GM12878 (cell line): ENCODE results near the gene MAD1L1. TPM values are rescaled to one million over a fixed set of nuclear protein-coding genes. Genes with fewer than 3 reads are reported as not detected.
A peak's percentile ranks its signal among the peaks of the same experiment; 100 is the strongest.

Experiments
- ATAC-seq: fragments of 200-7000 bp; cut with Tn5 transposase; 3 replicates; pipeline ENCODE4 v1.9.1; 2020; ENCODE audit warnings: mild to moderate bottlenecking, moderate library complexity
- BruUV-seq: library from RNA; stranded (reverse); fragments of 400-500 nt; replicated peaks from 2 replicates; lab custom pipeline; 2021; lab: Mats Ljungman, UMichigan
- CTCF ChIA-PET: fragments of 300-600 bp; sonication (Branson Sonifier 250); formaldehyde crosslinking; extraction: SDS; loops from one replicate; lab custom pipeline; 2021; ENCODE audit warnings: inconsistent platforms; lab: Yijun Ruan, JAX
- POLR2A ChIA-PET: fragments of 350-600 bp; formaldehyde crosslinking; extraction: SDS; loops from one replicate; lab custom pipeline; 2021; ENCODE audit warnings: inconsistent platforms; lab: Charles Lee
- RAD21 ChIA-PET: fragments of 300-600 bp; sonication (Branson Sonifier 250); formaldehyde crosslinking; loops from one replicate; lab custom pipeline; 2023; ENCODE audit warnings: antibody characterized with exemption; ENCODE audit not compliant: unreplicated experiment; lab: Charles Lee
- SMC1A ChIA-PET: fragments of 300-600 bp; sonication (Branson Sonifier 250); formaldehyde crosslinking; loops from one replicate; lab custom pipeline; 2023; ENCODE audit not compliant: unreplicated experiment, uncharacterized antibody; lab: Charles Lee
- DNase-seq: peaks from one replicate; pipeline ENCODE4 v3.0.0-alpha.2; 2011; ENCODE audit warnings: low read depth, low spot score
- FAIRE-seq: peaks from 3 replicates; lab custom pipeline; 2011; peaks lifted over from hg19 to GRCh38; lab: Jason Lieb, UNC
- H2AFZ ChIP-seq: 2 replicates; pipeline ENCODE4 v1.6.0; 2011; ENCODE audit warnings: low read depth, low read length, control low read depth; ENCODE audit not compliant: control insufficient read depth
- H3K27ac ChIP-seq: 2 replicates; pipeline ENCODE4 v1.5.1; 2011; ENCODE audit warnings: control low read depth; ENCODE audit not compliant: control insufficient read depth, insufficient read depth
- H3K27me3 ChIP-seq, 2 experiments: replicated peaks in 1 of 2; 2 replicates each; pipeline versions ENCODE4 v1.6.0 to v1.6.1; 2011; ENCODE audit warnings: low read length in 1 of 2; ENCODE audit not compliant: control insufficient read depth in 2 of 2, insufficient read depth in 2 of 2
- H3K36me3 ChIP-seq, 2 experiments: 2 replicates each; pipeline ENCODE4 v1.5.1; 2011; ENCODE audit warnings: low read length in 1 of 2; ENCODE audit not compliant: control insufficient read depth in 2 of 2, insufficient read depth in 2 of 2
- H3K4me1 ChIP-seq: 2 replicates; pipeline ENCODE4 v1.6.1; 2011; ENCODE audit warnings: mild to moderate bottlenecking, low read length, moderate library complexity, mixed read lengths; ENCODE audit not compliant: control insufficient read depth, insufficient read depth
- H3K4me2 ChIP-seq: 2 replicates; pipeline ENCODE4 v1.6.0; 2011; ENCODE audit warnings: control low read depth; ENCODE audit not compliant: control insufficient read depth, insufficient read depth
- H3K4me3 ChIP-seq: fragments of 200-600 bp; sonication (generic); 2 replicates; pipeline ENCODE4 v1.5.1; 2016
- H3K79me2 ChIP-seq: 2 replicates; pipeline ENCODE4 v1.6.0; 2011; ENCODE audit warnings: low read length; ENCODE audit not compliant: control insufficient read depth, insufficient read depth
- H3K9ac ChIP-seq: 2 replicates; pipeline ENCODE4 v1.8.0; 2011; ENCODE audit warnings: low read length, control low read depth, mixed read lengths; ENCODE audit not compliant: control insufficient read depth, insufficient read depth
- H3K9me3 ChIP-seq: replicated peaks from 3 replicates; pipeline ENCODE4 v1.5.1; 2011; ENCODE audit warnings: mild to moderate bottlenecking, low read length; ENCODE audit not compliant: control insufficient read depth, insufficient read depth
- H4K20me1 ChIP-seq: 2 replicates; pipeline ENCODE4 v1.6.0; 2011; ENCODE audit not compliant: control insufficient read depth, insufficient read depth
- JUNB ChIP-seq: IDR thresholded peaks from 2 replicates; pipeline ENCODE4 v1.6.1; 2016; ENCODE audit warnings: antibody characterized with exemption, mild to moderate bottlenecking
- NBN ChIP-seq: fragments of 450-650 bp; IDR thresholded peaks from 2 replicates; pipeline ENCODE4 v1.6.1; 2016
- NKRF ChIP-seq: fragments of 450-650 bp; conservative IDR thresholded peaks from 2 replicates; pipeline ENCODE4 v1.6.1; 2017; ENCODE audit warnings: mild to moderate bottlenecking, moderate library complexity
- PBX3 ChIP-seq: IDR thresholded peaks from 2 replicates; pipeline ENCODE4 v1.6.1; 2011; ENCODE audit warnings: mild to moderate bottlenecking, low read depth, low read length, moderate library complexity; ENCODE audit not compliant: insufficient replicate concordance
- RUNX3 ChIP-seq: IDR thresholded peaks from 2 replicates; pipeline ENCODE4 v1.6.1; 2012; ENCODE audit warnings: low read length, inconsistent platforms
- SMAD1 ChIP-seq: fragments of 450-650 bp; IDR thresholded peaks from 2 replicates; pipeline ENCODE4 v1.6.1; 2018; ENCODE audit warnings: mild to moderate bottlenecking, low read depth; ENCODE audit not compliant: partially characterized antibody
- SPI1 ChIP-seq: IDR thresholded peaks from 2 replicates; pipeline ENCODE4 v1.6.1; 2011; ENCODE audit warnings: low read depth, mild to moderate bottlenecking, low read length, moderate library complexity, borderline replicate concordance; ENCODE audit not compliant: insufficient read depth
- TAF1 ChIP-seq: IDR thresholded peaks from 2 replicates; pipeline ENCODE4 v1.6.1; 2011; ENCODE audit warnings: mild to moderate bottlenecking, low read depth, low read length, borderline replicate concordance
- WRNIP1 ChIP-seq: IDR thresholded peaks from 2 replicates; pipeline ENCODE4 v1.6.1; 2011; ENCODE audit warnings: low read depth, low read length, improper control_type of control experiment, borderline replicate concordance
- ZZZ3 ChIP-seq: IDR thresholded peaks from 2 replicates; pipeline ENCODE4 v1.6.1; 2011; ENCODE audit warnings: low read depth; ENCODE audit not compliant: control insufficient read depth, insufficient read length
- WGBS: methylation state at CpG from one replicate; pipeline ENCODE4 v1.1.6; 2016; ENCODE audit warnings: low lambda C conversion rate; ENCODE audit not compliant: insufficient replicate concordance, insufficient coverage; ENCODE audit errors: missing lambda C conversion rate; 5-methylcytosine and 5-hydroxymethylcytosine counted together
- in situ Hi-C: fragments of 300-500 bp; cut with MboI; formaldehyde crosslinking; loops from 9 replicates; pipeline ENCODE4 v1.14.3; 2018; ENCODE audit warnings: mixed read lengths
- intact Hi-C: fragments of 100-400 bp; cut with micrococcal nuclease; formaldehyde crosslinking; loops from one replicate; pipeline ENCODE4 v1.14.2; 2022; ENCODE audit not compliant: unreplicated experiment
- polyA plus RNA-seq, 11 experiments: library from polyadenylated mRNA; depleted of rRNA in 4 of 11; unstranded in 6 of 11; stranded (reverse) in 5 of 11; fragments of >200 nt; fragmentation: Nextera tagmentation in 4 of 11; fragmentation: Illumina TruSeq in 1 of 11; extraction: Ambion mirVana in 4 of 11; extraction: Trizol in 1 of 11; gene quantifications; 1 replicate in 1 of 11; 2 replicates in 10 of 11; pipeline versions ENCODE4 v1.2.1 to v1.2.3, GENCODE V29; 2011 to 2016; ENCODE audit warnings: inconsistent platforms in 2 of 11, missing spikeins in 2 of 11, low read depth in 1 of 11
- total RNA-seq, 4 experiments: library from RNA; depleted of rRNA in 3 of 4; stranded (reverse); fragments of >200 nt in 3 of 4; fragmentation: Illumina TruSeq in 1 of 4; extraction: Trizol in 1 of 4; gene quantifications; 2 replicates each; pipeline versions ENCODE4 v1.2.1 to v1.2.3, GENCODE V29; 2013 to 2021
- TF ChIP-seq, protein P1 (sequence below): fragments of 450-650 bp; IDR thresholded peaks from 2 replicates; pipeline ENCODE4 v1.6.1; 2017; ENCODE audit warnings: mild to moderate bottlenecking, moderate library complexity
- TF ChIP-seq, protein P2 (sequence below): fragments of 450-650 bp; IDR thresholded peaks from 2 replicates; pipeline ENCODE4 v1.6.1; 2017; ENCODE audit warnings: mild to moderate bottlenecking, low read depth, inconsistent platforms; ENCODE audit not compliant: poor library complexity, severe bottlenecking

The MAD1L1 gene
- total and polyA plus RNA-seq, 10 of the 15 experiments (the other 5 are each of a cell fraction or from before 2014, with no cell fraction given), result 2.2 to 76.8 (median 38.3) TPM

DNA sequence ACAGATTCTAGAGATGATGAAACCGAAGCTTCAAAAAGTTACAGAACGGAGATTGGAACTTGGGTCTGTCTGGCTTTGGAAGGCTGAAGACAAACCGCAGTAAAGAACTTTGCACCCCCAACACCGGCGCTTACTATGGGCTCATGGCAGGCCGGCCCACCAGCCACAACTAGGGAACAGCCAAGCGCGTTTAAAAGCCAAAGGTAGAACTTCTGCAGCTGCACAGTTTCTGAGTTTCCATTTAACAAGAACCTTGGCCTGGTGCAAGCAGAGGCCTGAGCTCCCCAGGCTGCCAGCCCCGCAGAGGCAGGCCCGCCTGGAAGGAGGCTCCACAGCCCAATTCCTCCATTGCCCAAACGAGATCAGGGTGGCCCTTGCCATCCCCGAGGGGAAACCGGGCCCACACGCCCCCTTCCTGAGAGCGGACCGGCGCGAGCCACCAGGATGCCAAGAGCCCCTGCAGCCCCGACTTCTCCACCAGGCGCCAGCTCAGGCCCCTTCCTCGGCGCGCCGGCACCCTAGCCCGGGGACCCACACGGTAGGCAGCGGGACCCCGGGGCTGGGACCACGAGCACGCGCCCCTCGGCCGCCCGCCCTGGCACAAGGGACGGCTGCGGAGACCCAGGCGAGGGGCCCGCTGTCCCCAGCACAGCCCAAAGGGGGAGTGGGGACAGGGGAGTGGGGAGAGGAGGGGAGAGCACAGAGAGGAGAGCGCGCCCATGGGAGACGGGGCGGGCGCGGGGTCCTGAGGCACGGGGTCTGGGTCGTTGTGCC lies 566 bp downstream of the MAD1L1 start:
- Histone ChIP-seq H3K27me3 (no peaks in the 10 kb centered on the region), H3K9ac (peak overlapping the region; percentile 79), H3K27ac (peak overlapping the region; percentile 86), H3K9me3 (no peaks in the 10 kb centered on the region), H3K4me1 (peaks cover 6% of the 10 kb centered on the region; the same call in 1 of the 2 replicates), H2AFZ (peak overlapping the region; percentile 52), H4K20me1 (no peaks in the 10 kb centered on the region), H3K79me2 (peaks cover 46% of the 10 kb centered on the region), H3K36me3 (peaks cover 7 to 11% of the 10 kb centered on the region in 2 experiments), H3K4me2 (peak overlapping the region; percentile 65), H3K4me3 (peak overlapping the region; percentile 86)
- ChIA-PET SMC1A (interaction anchor here (1.4 to 2.9 kb wide), 2 partner anchors 68 to 116 kb away, joined by 4 to 9 read pairs; no protein-coding TSS in a partner anchor), POLR2A (interaction anchor here (0.7 to 2.9 kb wide), 4 partner anchors 9 to 705 kb away, joined by 3 to 10 read pairs (median 5); partner anchors contain the start of genes MRM2 and NUDT1), CTCF (interaction anchor here (0.6 to 1.9 kb wide), 5 partner anchors 9 to 124 kb away, joined by 3 to 13 read pairs (median 4); no protein-coding TSS in a partner anchor), RAD21 (interaction anchor here (0.8 to 1.5 kb wide), 8 partner anchors 10 to 653 kb away, joined by 3 to 6 read pairs (median 3); partner anchors contain the start of genes MRM2 and NUDT1)
- 2% methylated on average over 36 of the region's 46 CpGs for WGBS
- ATAC-seq, result peak; percentile 50
- in situ Hi-C loops (no loop called here), intact Hi-C loops (no loop called here)
- no peak for FAIRE-seq
- no TSS peak for BruUV-seq
- no peak for DNase-seq
- no peak for TF ChIP-seq SMAD1
- TF ChIP-seq ZZZ3, result no peak
- TF ChIP-seq, protein P1, sequence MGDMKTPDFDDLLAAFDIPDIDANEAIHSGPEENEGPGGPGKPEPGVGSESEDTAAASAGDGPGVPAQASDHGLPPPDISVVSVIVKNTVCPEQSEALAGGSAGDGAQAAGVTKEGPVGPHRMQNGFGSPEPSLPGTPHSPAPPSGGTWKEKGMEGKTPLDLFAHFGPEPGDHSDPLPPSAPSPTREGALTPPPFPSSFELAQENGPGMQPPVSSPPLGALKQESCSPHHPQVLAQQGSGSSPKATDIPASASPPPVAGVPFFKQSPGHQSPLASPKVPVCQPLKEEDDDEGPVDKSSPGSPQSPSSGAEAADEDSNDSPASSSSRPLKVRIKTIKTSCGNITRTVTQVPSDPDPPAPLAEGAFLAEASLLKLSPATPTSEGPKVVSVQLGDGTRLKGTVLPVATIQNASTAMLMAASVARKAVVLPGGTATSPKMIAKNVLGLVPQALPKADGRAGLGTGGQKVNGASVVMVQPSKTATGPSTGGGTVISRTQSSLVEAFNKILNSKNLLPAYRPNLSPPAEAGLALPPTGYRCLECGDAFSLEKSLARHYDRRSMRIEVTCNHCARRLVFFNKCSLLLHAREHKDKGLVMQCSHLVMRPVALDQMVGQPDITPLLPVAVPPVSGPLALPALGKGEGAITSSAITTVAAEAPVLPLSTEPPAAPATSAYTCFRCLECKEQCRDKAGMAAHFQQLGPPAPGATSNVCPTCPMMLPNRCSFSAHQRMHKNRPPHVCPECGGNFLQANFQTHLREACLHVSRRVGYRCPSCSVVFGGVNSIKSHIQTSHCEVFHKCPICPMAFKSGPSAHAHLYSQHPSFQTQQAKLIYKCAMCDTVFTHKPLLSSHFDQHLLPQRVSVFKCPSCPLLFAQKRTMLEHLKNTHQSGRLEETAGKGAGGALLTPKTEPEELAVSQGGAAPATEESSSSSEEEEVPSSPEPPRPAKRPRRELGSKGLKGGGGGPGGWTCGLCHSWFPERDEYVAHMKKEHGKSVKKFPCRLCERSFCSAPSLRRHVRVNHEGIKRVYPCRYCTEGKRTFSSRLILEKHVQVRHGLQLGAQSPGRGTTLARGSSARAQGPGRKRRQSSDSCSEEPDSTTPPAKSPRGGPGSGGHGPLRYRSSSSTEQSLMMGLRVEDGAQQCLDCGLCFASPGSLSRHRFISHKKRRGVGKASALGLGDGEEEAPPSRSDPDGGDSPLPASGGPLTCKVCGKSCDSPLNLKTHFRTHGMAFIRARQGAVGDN, result no peak
- no peak for TF ChIP-seq PBX3
- TF ChIP-seq NKRF, result 0 out of 2 replicates have a peak, but pooled peaks have one; percentile 27
- no peak for TF ChIP-seq SPI1
- no peak for TF ChIP-seq JUNB
- no peak for TF ChIP-seq WRNIP1
- 0 out of 2 replicates have a peak, but pooled peaks have one; percentile 16 for TF ChIP-seq TAF1
- 0 out of 2 replicates have a peak, but pooled peaks have one; percentile 19 for TF ChIP-seq NBN
- no peak for TF ChIP-seq RUNX3
- TF ChIP-seq, protein P2, sequence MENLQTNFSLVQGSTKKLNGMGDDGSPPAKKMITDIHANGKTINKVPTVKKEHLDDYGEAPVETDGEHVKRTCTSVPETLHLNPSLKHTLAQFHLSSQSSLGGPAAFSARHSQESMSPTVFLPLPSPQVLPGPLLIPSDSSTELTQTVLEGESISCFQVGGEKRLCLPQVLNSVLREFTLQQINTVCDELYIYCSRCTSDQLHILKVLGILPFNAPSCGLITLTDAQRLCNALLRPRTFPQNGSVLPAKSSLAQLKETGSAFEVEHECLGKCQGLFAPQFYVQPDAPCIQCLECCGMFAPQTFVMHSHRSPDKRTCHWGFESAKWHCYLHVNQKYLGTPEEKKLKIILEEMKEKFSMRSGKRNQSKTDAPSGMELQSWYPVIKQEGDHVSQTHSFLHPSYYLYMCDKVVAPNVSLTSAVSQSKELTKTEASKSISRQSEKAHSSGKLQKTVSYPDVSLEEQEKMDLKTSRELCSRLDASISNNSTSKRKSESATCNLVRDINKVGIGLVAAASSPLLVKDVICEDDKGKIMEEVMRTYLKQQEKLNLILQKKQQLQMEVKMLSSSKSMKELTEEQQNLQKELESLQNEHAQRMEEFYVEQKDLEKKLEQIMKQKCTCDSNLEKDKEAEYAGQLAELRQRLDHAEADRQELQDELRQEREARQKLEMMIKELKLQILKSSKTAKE, result no peak
